Stomach (tissue), 4 donors: ENCODE results near the gene PDCD1.

Experiments used
- POLR2A ChIP-seq, 4 donors: fragments of 450-650 bp; IDR thresholded peaks; one replicate each; pipeline ENCODE4 v1.6.1; 2016; ENCODE audit warnings: antibody characterized with exemption in 4 of 4, control low read depth in 2 of 4, mild to moderate bottlenecking in 1 of 4, moderate library complexity in 1 of 4
- TF ChIP-seq, protein P1 (sequence below), 7 experiments: fragments of 450-650 bp in 4 of 7; fragments of 200-600 bp in 3 of 7; sonication (generic) in 3 of 7; IDR thresholded peaks; one replicate each; pipeline ENCODE4 v1.5.1; 2016 to 2019; ENCODE audit warnings: antibody characterized with exemption in 7 of 7, control low read depth in 2 of 7, mild to moderate bottlenecking in 1 of 7

DNA sequence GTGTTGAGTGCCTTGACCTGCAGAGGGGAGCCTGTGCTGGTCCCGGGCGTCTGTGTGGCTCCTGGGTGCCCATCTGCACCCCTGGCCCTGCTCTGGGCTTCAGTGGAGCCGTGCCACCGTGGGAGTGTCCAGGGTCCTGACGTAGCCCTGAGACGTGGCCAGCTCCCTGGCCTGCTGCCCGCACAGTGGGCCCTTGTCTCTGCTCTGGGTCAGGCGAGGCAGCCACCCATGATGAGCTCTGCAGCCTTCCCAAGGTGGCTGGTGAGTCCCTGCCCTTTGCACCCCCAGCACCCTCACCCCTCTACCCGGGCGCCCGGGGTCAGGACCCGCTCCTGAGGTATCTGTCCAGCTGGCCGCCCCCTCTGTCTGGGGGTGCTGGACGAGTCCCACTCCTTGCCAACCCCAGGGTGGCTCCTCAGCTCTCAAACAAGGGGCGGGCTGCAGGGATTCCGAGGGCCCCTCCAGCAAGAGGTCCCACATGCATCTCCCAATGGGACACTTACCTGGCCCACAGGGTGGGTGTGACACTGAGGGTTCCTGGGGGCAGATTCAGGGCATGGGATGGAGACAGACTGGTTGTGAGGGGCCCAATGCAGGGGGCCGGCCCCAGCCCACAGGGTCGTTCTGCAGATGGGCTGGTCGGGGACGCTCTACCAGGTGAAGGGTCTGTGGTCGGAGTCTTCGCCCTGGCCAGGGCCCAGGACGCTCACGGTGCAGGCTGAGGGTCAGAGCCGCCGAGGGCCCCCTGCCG is 47.3 kb downstream of the PDCD1 start:
- TF ChIP-seq, protein P1, sequence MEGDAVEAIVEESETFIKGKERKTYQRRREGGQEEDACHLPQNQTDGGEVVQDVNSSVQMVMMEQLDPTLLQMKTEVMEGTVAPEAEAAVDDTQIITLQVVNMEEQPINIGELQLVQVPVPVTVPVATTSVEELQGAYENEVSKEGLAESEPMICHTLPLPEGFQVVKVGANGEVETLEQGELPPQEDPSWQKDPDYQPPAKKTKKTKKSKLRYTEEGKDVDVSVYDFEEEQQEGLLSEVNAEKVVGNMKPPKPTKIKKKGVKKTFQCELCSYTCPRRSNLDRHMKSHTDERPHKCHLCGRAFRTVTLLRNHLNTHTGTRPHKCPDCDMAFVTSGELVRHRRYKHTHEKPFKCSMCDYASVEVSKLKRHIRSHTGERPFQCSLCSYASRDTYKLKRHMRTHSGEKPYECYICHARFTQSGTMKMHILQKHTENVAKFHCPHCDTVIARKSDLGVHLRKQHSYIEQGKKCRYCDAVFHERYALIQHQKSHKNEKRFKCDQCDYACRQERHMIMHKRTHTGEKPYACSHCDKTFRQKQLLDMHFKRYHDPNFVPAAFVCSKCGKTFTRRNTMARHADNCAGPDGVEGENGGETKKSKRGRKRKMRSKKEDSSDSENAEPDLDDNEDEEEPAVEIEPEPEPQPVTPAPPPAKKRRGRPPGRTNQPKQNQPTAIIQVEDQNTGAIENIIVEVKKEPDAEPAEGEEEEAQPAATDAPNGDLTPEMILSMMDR (IDR thresholded peaks at IDR 0.05): no peak
- TF ChIP-seq POLR2A (IDR thresholded peaks at IDR 0.05): no peak
